ENCODE data around the gene PWWP2A.

The PWWP2A gene

GRCh38 chr5:160129841-160130240 is 10.6 kb upstream of the PWWP2A start:
- DNase-seq: no peak

- DNase-seq: no peak
Observed at GRCh38 chr5:160128632-160129031, 9.4 kb upstream of the PWWP2A start.

GRCh38 chr5:160119905-160120266 is 636 bp upstream of the PWWP2A start:
- DNase-seq: no peak

- DNase-seq: no peak
Observed at GRCh38 chr5:160118349-160119141, 705 bp downstream of the PWWP2A start.

GRCh38 chr5:160116991-160117390 is 2.3 kb downstream of the PWWP2A start:
- no peak for DNase-seq

GRCh38 chr5:160108124-160108523 is 11.1 kb downstream of the PWWP2A start:
- DNase-seq: no peak

GRCh38 chr5:160105686-160106360 is 13.4 kb downstream of the PWWP2A start:
- no peak for DNase-seq

GRCh38 chr5:160097991-160098390 is 21.3 kb downstream of the PWWP2A start:
- DNase-seq: no peak

GRCh38 chr5:160096178-160096577 is 23.1 kb downstream of the PWWP2A start:
- DNase-seq: no peak

- no peak for DNase-seq
Observed at GRCh38 chr5:160092960-160093707, 26.1 kb downstream of the PWWP2A start.

- no peak for DNase-seq
Observed at GRCh38 chr5:160092514-160092913, 26.7 kb downstream of the PWWP2A start.

- DNase-seq: no peak
Observed at GRCh38 chr5:160090059-160090458, 29.2 kb downstream of the PWWP2A start.

GRCh38 chr5:160089531-160089930 is 29.7 kb downstream of the PWWP2A start:
- DNase-seq: no peak

- DNase-seq: no peak
Observed at GRCh38 chr5:160088805-160089204, 30.4 kb downstream of the PWWP2A start.

- DNase-seq: no peak
Observed at GRCh38 chr5:160087199-160087598, 32.1 kb downstream of the PWWP2A start.

GRCh38 chr5:160084144-160084543 is 35.1 kb downstream of the PWWP2A start:
- DNase-seq: no peak

GRCh38 chr5:160083501-160083900 is 35.7 kb downstream of the PWWP2A start:
- DNase-seq: no peak

- no peak for DNase-seq
Observed at GRCh38 chr5:160082614-160083500, 36.4 kb downstream of the PWWP2A start.

- DNase-seq: no peak
Observed at GRCh38 chr5:160081495-160081894, 37.8 kb downstream of the PWWP2A start.

GRCh38 chr5:160079753-160080152 is 39.5 kb downstream of the PWWP2A start:
- DNase-seq: no peak

GRCh38 chr5:160076997-160077396 is 42.3 kb downstream of the PWWP2A start:
- no peak for DNase-seq

- no peak for DNase-seq
Observed at GRCh38 chr5:160075073-160075472, 44.2 kb downstream of the PWWP2A start.

- DNase-seq: no peak
Observed at GRCh38 chr5:160071916-160072315, 47.3 kb downstream of the PWWP2A start.

All from NCI-H2107 (cell line).